A549 (cell line): ENCODE data around the gene NDUFS4. TPM values are rescaled to one million over a fixed set of nuclear protein-coding genes. Genes with fewer than 3 reads are reported as not detected.

Experiments
- ATAC-seq, 2 experiments: fragments of 200-7000 bp in 1 of 2; fragments of >200 bp in 1 of 2; cut with Nextera tagmentation in 1 of 2; cut with Tn5 transposase in 1 of 2; 3 replicates each; pipeline versions ENCODE4 v1.8.0 to v1.9.1; 2018 to 2020; ENCODE audit warnings: mild to moderate bottlenecking in 1 of 2, moderate library complexity in 1 of 2
- CTCF ChIA-PET: fragments of 300-600 bp; sonication (Branson Sonifier 250); formaldehyde crosslinking; extraction: SDS; loops from one replicate; lab custom pipeline; 2021; ENCODE audit warnings: antibody characterized with exemption, inconsistent platforms; lab: Yijun Ruan, JAX
- POLR2A ChIA-PET: fragments of 350-600 bp; formaldehyde crosslinking; extraction: SDS; loops from one replicate; lab custom pipeline; 2021; ENCODE audit warnings: antibody characterized with exemption, inconsistent platforms; lab: Yijun Ruan, JAX
- DNase-seq, 2 experiments: peaks; one replicate each; pipeline versions ENCODE4 v3.0.0 to v3.0.0-alpha.2; 2011 to 2016; ENCODE audit warnings: low read depth in 1 of 2, low spot score in 1 of 2
- FAIRE-seq: peaks from 2 replicates; lab custom pipeline; 2011; peaks lifted over from hg19 to GRCh38; lab: Jason Lieb, UNC
- H3K27ac ChIP-seq, 2 experiments: fragments of >200 bp; sonication (Bioruptor Twin); formaldehyde crosslinking; 3 replicates each; pipeline ENCODE4 v1.5.1; 2016 to 2017
- H3K4me1 ChIP-seq: fragments of >200 bp; sonication (Bioruptor Twin); formaldehyde crosslinking; 3 replicates; pipeline ENCODE4 v1.6.1; 2016
- H3K4me2 ChIP-seq: fragments of >200 bp; sonication (Bioruptor Twin); formaldehyde crosslinking; 3 replicates; pipeline ENCODE4 v1.6.1; 2016
- H3K4me3 ChIP-seq: fragments of >200 bp; sonication (Bioruptor Twin); formaldehyde crosslinking; 3 replicates; pipeline ENCODE4 v1.5.1; 2016
- H3K9me3 ChIP-seq: fragments of >200 bp; sonication (Bioruptor Twin); formaldehyde crosslinking; 3 replicates; pipeline ENCODE4 v1.6.1; 2016
- CBX2 ChIP-seq: fragments of 200-600 bp; sonication (generic); IDR thresholded peaks from 2 replicates; pipeline ENCODE4 v1.6.1; 2016; ENCODE audit warnings: low read depth, mild to moderate bottlenecking, borderline replicate concordance
- CEBPB ChIP-seq, 2 experiments: fragments of >200 bp in 1 of 2; sonication (Bioruptor Twin) in 1 of 2; formaldehyde crosslinking in 1 of 2; IDR thresholded peaks; 2 replicates each; pipeline ENCODE4 v1.6.1; 2012 to 2016
- CHD2 ChIP-seq: fragments of 150-350 bp; IDR thresholded peaks from 2 replicates; pipeline ENCODE4 v1.6.1; 2014; ENCODE audit warnings: low read length; ENCODE audit not compliant: partially characterized antibody
- CHD4 ChIP-seq: fragments of 200-600 bp; sonication (generic); IDR thresholded peaks from 2 replicates; pipeline ENCODE4 v1.6.1; 2016; ENCODE audit warnings: antibody characterized with exemption, mild to moderate bottlenecking, borderline replicate concordance
- CTCF ChIP-seq: fragments of >200 bp; sonication (Bioruptor Twin); formaldehyde crosslinking; IDR thresholded peaks from 3 replicates; pipeline ENCODE4 v1.5.1; 2016
- HES2 ChIP-seq: fragments of >200 bp; sonication (Bioruptor Twin); formaldehyde crosslinking; IDR thresholded peaks from 2 replicates; pipeline ENCODE4 v1.6.1; 2016
- MAX ChIP-seq: IDR thresholded peaks from 2 replicates; pipeline ENCODE4 v1.6.1; 2012
- MAZ ChIP-seq: fragments of 150-350 bp; IDR thresholded peaks from 2 replicates; pipeline ENCODE4 v1.6.1; 2014; ENCODE audit warnings: antibody characterized with exemption, low read depth, low read length, borderline replicate concordance
- NFE2L2 ChIP-seq: fragments of 150-350 bp; conservative IDR thresholded peaks from 2 replicates; pipeline ENCODE4 v1.6.1; 2014; ENCODE audit warnings: low read length
- NPAS2 ChIP-seq: fragments of 250-450 bp; sonication (Bioruptor Pico); IDR thresholded peaks from 2 replicates; pipeline ENCODE4 v1.8.0; 2022; ENCODE audit warnings: mild to moderate bottlenecking, moderate library complexity, borderline replicate concordance
- RCOR1 ChIP-seq: fragments of 150-350 bp; IDR thresholded peaks from 2 replicates; pipeline ENCODE4 v1.6.1; 2014; ENCODE audit warnings: antibody characterized with exemption, low read length, low read depth
- REST ChIP-seq: fragments of 200-600 bp; sonication (generic); IDR thresholded peaks from 2 replicates; pipeline ENCODE4 v1.6.1; 2016; ENCODE audit warnings: antibody characterized with exemption, mild to moderate bottlenecking, moderate library complexity
- RFX5 ChIP-seq: fragments of 450-650 bp; IDR thresholded peaks from 2 replicates; pipeline ENCODE4 v1.7.1; 2014; ENCODE audit warnings: antibody characterized with exemption, mild to moderate bottlenecking, moderate library complexity
- SREBF2 ChIP-seq: fragments of 450-650 bp; IDR thresholded peaks from 2 replicates; pipeline ENCODE4 v1.6.1; 2014; ENCODE audit warnings: mild to moderate bottlenecking, moderate library complexity
- WGBS: methylation state at CpG from one replicate; pipeline ENCODE4 v1.1.6; 2017; ENCODE audit errors: missing lambda C conversion rate; 5-methylcytosine and 5-hydroxymethylcytosine counted together
- polyA plus RNA-seq, 4 experiments: library from polyadenylated mRNA; depleted of rRNA in 3 of 4; stranded (reverse); fragments of >200 nt; fragmentation: RNase III in 1 of 4; extraction: RNeasy Plus Mini Kit Qiagen cat#74134 plus additional on column Dnase treatment in 1 of 4; gene quantifications; 2 replicates in 3 of 4; 3 replicates in 1 of 4; pipeline ENCODE4 v1.2.3, GENCODE V29; 2011 to 2017

Gene NDUFS4
- polyA plus RNA-seq, 2 of the 4 experiments (the other 2 are of a cell fraction) = 163 to 260 TPM

- ChIA-PET CTCF (interaction anchor here (1.0 to 1.3 kb wide), 2 partner anchors 11 to 106 kb away, joined by 3 to 5 read pairs; no protein-coding TSS in a partner anchor), POLR2A (no interaction called here)
- no peak overlapping the region for H3K4me2 ChIP-seq
- H3K4me3 ChIP-seq = no peak overlapping the region
- peaks cover under 1% of the 10 kb centered on the region; the same call in 2 of the 3 replicates for H3K4me1 ChIP-seq
- H3K27ac ChIP-seq = no peak overlapping the region
- 71% methylated on average over 4 of the region's 4 CpGs for WGBS
- H3K9me3 ChIP-seq = no peaks in the 10 kb centered on the region
- no peak for ATAC-seq
- FAIRE-seq = no peak
- no peak for DNase-seq
- TF ChIP-seq NFE2L2 (no peak), SREBF2 (no peak), RFX5 (no peak), CHD4 (no peak), REST (no peak), MAZ (no peak), CHD2 (no peak), CEBPB (IDR thresholded peaks at IDR 0.05) (no peak), HES2 (no peak), CTCF (no peak), CBX2 (no peak)
Observed at GRCh38 chr5:53582225-53582624, 21.8 kb downstream of the NDUFS4 start.

- FAIRE-seq = no peak
- TF ChIP-seq NPAS2 = no peak
- no peak for TF ChIP-seq REST
- no peak for TF ChIP-seq MAX
- TF ChIP-seq RCOR1 = no peak
- no peak for ATAC-seq
- no peak overlapping the region for H3K4me3 ChIP-seq
- ChIA-PET POLR2A (no interaction called here), CTCF (interaction anchor here (0.7 kb wide), 1 partner anchor 45 kb away, joined by 4 read pairs; no protein-coding TSS in a partner anchor)
- H3K9me3 ChIP-seq = no peaks in the 10 kb centered on the region
- WGBS = 92% methylated on average over 1 of the region's 1 CpG
- H3K27ac ChIP-seq = no peak overlapping the region
- no peak for DNase-seq
- no peak overlapping the region for H3K4me2 ChIP-seq
- peaks cover 17% of the 10 kb centered on the region; the same call in 2 of the 3 replicates for H3K4me1 ChIP-seq
Observed at GRCh38 chr5:53590759-53591158, 30.3 kb downstream of the NDUFS4 start.
